KOPT-K1 (cell line): ENCODE measurements around the gene PRR12.

Experiments used
- H3K27ac ChIP-seq: fragments of 200-600 bp; sonication (generic); 2 replicates; pipeline ENCODE4 v1.5.1; 2016; ENCODE audit warnings: antibody characterized with exemption, mild to moderate bottlenecking, low read depth, low read length; ENCODE audit not compliant: poor library complexity, severe bottlenecking
- H3K36me3 ChIP-seq: fragments of 200-600 bp; sonication (generic); 2 replicates; pipeline ENCODE4 v1.5.1; 2017; ENCODE audit warnings: antibody characterized with exemption, mild to moderate bottlenecking, low read length, moderate library complexity; ENCODE audit not compliant: insufficient read depth
- H3K9me3 ChIP-seq: fragments of 200-600 bp; sonication (generic); 2 replicates; pipeline ENCODE4 v1.5.1; 2017; ENCODE audit warnings: antibody characterized with exemption, low read length, mild to moderate bottlenecking; ENCODE audit not compliant: insufficient read depth, poor library complexity, severe bottlenecking

Gene PRR12

GRCh38 chr19:49579947-49580263 lies 11.1 kb upstream of the PRR12 start:
- no peaks in the 10 kb centered on the region for H3K9me3 ChIP-seq
- H3K27ac ChIP-seq: peak overlapping the region; percentile 82
- H3K36me3 ChIP-seq: peaks cover 14% of the 10 kb centered on the region; the same call in 1 of the 2 replicates

DNA sequence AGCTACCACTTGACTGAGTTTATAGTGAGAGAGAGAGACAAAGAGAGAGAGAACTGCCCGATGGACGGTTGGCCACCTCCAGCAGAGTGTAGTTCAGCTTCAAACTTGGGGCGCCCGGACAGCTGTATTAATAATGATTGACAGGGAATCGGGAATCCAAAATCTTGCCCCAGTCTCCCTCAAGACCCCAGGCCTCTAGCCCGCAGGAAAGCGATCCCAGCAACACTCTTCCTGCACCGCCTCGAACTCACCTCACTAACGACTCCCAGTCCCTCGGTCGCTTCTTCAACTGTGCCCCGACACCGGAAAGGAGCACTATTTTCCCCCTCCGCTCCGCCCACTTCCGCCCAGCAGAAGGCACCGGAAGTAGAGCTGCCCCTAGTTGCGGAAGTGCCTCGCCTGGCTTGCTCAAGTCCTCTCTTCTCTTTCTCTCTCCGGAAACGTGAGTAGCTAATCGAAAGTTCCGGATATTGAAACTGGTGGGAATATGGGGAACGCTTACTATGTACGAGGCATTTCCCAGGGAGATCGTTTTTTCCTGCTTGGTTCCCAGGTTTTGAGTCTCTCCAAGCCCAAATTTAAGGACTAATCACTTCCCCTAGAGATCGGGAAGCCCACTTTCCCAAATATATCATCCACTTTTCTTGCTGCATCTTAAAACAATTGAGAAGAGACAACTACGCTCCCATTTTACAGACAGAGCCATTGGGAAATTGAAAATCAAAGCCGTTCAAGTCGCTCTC lies 10.5 kb upstream of the PRR12 start, which contains the start of gene NOSIP:
NOSIP (minus strand) TSS at position 293 of the 743 bp plus-strand sequence. CDS start 19,865 bp downstream, outside the sequence.
- Histone ChIP-seq H3K27ac (peak within 1 kb of the TSS; percentile 82), H3K36me3 (peaks cover 10% of the 10 kb centered on the region; the same call in 1 of the 2 replicates), H3K9me3 (no peaks in the 10 kb centered on the region)

DNA sequence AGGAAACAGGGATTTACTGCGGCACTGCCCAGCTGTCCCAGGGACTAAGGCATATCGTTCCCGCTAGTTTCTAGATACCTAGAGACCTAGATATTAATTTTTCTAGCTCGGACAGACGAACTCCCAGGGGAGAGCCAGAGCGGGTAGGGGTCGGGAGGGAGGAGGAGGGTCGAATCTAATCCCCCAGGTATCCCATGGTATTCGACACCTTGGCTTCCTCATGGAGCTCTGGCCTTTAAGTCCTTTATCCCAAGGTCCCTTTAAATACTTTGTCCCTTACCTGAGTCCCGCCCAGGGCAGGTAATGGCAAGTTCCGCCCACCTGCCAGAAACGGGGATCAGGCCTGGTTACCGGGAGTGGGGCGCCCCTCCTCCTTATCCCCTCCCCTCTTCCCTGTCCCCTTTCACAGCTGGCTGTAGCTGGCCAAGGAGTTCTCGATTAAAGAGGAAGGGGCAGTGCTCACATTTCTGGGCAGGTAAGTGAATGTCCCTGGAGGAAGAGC lies 9.9 kb upstream of the PRR12 start, which contains the start of gene PRRG2:
PRRG2 (plus strand) TSS at position 310 of the 502 bp plus-strand sequence. CDS start 1,904 bp downstream, outside the sequence.
- Histone ChIP-seq H3K9me3 (no peaks in the 10 kb centered on the region), H3K36me3 (peaks cover 6% of the 10 kb centered on the region; the same call in 1 of the 2 replicates), H3K27ac (peak within 1 kb of the TSS; percentile 82)

DNA sequence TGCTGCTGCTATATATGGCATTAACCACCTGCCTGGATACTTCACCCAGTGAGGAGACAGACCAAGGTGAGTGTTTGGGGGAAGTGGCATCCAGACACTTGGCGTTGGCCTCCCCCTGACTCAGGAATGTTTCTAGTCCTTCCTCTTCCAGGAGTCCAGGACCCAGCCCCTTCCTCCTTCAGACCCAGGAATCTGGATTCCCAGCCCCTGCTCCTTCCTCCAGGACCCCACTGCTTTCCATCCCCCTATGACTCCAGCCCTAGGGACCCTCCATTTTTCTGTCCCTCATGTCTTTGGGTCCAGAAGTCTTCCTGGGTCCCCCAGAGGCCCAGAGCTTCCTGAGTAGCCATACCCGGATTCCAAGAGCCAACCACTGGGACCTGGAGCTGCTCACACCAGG lies 7.7 kb upstream of the PRR12 start:
- Histone ChIP-seq H3K36me3 (no peaks in the 10 kb centered on the region), H3K9me3 (no peaks in the 10 kb centered on the region), H3K27ac (no peak overlapping the region)

DNA sequence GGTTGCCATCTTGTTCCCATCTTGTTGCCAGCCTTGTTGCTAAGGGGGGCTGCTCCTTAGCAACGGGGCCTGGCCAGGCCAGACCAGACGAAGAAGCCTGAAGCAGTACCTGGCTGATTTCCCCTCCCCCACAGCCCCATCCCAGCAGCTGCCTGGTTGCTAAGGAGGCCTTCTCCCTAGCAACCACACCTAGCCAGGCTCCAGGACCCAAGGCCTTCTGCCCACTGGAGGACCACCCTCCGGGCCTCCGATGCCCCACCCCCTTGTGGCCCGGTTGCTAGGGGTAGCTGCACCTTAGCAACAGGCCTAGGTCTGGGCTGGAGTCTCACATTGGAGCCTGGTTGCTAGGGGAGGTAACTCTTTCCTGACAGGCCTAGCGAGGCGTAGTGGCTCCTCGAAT lies 6.0 kb upstream of the PRR12 start:
- H3K36me3 ChIP-seq: no peaks in the 10 kb centered on the region
- H3K27ac ChIP-seq: no peak overlapping the region
- no peaks in the 10 kb centered on the region for H3K9me3 ChIP-seq

- Histone ChIP-seq H3K27ac (no peak overlapping the region), H3K9me3 (no peaks in the 10 kb centered on the region), H3K36me3 (no peaks in the 10 kb centered on the region)
Measured at GRCh38 chr19:49587227-49587626, 3.8 kb upstream of the PRR12 start.

- H3K36me3 ChIP-seq: 0 out of 2 replicates have a peak, but pooled peaks cover under 1% of the 10 kb centered on the region
- no peak overlapping the region for H3K27ac ChIP-seq
- H3K9me3 ChIP-seq: no peaks in the 10 kb centered on the region
Measured at GRCh38 chr19:49588365-49589122, 2.4 kb upstream of the PRR12 start.

DNA sequence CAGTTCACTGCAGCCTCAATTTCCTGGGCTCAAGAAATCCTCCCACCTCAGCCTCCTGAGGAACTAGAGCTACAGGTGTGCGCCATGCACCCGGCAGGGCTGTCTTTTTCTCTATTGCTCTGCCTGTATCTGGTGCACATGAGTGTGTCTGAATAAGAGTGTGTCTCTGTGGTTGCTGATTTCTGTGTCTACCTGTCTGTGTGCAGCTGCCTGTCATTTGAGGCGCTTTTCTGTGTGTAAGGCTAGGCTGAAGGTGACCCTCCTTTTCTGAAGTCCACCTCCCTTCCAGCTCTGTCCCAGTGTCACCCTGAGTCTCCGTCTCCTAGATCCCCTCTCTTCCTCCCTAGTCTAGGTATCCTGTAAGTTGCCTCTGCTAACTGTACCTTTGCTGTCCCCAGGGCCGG lies 1.5 kb upstream of the PRR12 start:
- H3K36me3 ChIP-seq: peaks cover 10% of the 10 kb centered on the region
- H3K27ac ChIP-seq: no peak overlapping the region
- H3K9me3 ChIP-seq: no peaks in the 10 kb centered on the region

DNA sequence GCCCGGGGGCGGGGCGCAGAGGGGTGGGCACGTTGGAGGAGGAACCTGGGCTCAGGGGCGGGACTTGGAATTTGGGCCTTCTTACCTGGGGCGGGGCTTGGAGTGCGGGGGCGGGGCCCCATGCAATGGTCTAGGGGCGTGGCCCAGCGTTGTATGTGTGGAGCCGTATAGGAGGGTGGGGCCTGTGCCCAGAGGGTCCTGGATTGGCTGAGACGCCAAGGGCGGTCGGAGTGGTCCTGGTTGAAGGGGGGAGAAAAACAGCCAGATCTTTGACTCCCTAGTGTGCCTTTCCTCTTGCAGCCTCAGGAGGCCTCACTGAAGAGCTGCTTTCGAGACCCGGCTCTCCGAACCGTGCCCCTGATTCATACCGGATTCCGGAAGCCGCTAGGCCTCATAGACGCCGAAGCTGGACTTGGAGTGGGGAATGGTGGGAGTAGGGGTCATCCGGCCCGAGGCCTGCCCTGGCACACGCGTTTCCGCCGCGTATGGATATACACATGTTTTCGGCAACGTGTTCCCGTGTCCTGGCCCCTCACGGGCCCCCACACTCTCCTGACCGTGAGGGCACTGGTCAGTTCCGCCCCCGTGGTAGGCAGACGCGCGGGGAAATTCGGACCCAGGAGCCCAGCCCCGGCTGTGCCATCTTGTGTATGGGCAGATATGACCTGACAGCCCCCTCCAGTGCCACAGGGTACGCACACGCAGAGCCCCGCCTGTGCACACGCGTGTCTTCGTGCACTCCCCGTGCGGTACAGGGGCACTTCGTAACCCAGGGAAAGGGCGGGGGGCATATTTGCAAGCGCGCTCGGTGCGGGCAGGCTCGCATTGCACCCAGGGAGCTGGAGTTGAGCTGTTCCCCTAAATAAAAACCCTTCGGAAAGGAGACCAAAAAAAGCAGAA lies 661 bp upstream of the PRR12 start:
- peaks cover 18% of the 10 kb centered on the region for H3K36me3 ChIP-seq
- H3K9me3 ChIP-seq: no peaks in the 10 kb centered on the region
- peak overlapping the region; percentile 97 for H3K27ac ChIP-seq

DNA sequence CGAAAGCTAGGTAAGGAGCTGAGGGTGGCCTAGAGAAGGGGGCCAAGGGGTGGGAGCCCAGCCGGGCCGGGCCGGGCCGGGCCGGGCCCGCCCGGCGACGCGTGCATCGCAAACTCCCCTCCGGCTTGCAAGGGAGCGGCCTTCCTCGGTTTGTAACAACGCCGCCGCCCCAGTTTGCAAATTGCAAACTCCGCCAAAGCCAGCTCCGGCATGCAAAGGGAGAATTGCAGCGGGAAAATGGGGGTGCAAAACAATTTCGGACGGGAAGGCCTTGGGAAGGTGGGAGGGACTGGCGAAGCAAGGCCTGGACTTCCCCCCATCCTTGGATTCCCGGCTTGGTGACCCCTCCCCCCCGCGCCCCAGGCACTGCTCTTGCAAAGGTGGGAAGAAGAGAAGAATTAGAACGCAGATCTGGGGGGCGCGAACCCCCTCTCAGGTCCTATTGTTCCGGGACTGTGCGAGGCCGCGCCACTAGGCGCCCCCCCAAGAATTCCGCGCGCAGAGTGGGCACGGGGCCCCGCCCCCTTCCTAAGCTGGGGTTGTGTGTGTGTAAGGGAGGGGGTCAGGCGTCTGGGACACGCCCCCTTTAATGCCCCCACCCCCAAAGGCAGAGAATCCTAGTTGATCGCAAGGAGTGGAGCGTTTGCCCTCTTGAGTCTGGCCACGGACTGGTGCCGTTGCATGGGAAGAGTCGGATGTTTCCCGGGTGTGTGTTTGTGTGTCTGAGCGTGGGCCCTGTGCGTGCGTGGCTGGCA lies 926 bp downstream of the PRR12 start:
- Histone ChIP-seq H3K27ac (peak overlapping the region; percentile 97), H3K36me3 (peaks cover 34% of the 10 kb centered on the region), H3K9me3 (no peaks in the 10 kb centered on the region)

DNA sequence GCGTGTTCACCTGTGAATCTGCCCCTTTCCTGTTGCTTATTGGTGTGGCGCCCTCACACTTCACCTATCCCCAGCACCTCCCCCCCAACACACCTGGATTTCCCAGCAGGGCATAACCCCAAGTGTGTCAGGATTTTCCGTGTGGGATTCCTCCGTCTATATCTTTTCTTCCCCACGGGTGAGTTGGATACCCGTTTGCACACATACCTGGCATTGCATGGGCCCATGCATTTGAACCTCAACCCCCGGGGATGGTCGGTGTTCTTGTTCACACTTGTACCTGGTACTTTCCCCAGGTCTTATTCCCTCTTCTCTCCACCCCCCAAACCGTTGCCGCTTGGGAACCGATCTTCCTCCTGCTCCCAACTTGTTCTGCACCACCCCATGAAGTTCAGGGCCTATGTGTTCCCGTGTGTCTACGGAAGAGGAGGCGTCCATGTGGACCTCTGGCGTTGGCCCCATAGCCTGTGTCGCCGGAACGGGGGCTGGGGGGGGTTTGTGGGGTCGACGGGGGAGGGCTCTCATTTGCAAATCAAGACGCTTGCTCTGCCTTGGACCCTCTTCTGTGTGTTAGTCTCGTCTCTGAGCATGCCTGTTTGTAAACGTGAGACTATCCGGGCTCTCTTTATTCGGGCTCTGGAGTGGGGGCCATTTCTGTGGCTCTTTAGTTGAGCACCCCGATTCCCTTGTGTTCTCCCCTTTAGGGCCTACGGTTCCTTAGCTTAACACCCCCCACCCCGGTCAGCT lies 1.7 kb downstream of the PRR12 start:
- peak overlapping the region; percentile 97 for H3K27ac ChIP-seq
- H3K36me3 ChIP-seq: peaks cover 41% of the 10 kb centered on the region
- H3K9me3 ChIP-seq: no peaks in the 10 kb centered on the region

GRCh38 chr19:49593233-49594113 lies 2.5 kb downstream of the PRR12 start:
- Histone ChIP-seq H3K9me3 (no peaks in the 10 kb centered on the region), H3K27ac (peak overlapping the region; percentile 97), H3K36me3 (peaks cover 49% of the 10 kb centered on the region)
